GM23338 (cell line): ENCODE results near the gene PRIMPOL. TPM values are rescaled to one million over a fixed set of nuclear protein-coding genes. Genes with fewer than 3 reads are reported as not detected.

Experiments
- ATAC-seq: fragments of 200-7000 bp; cut with Tn5 transposase; 3 replicates; pipeline ENCODE4 v1.9.1; 2020
- DNase-seq: peaks from one replicate; pipeline ENCODE4 v3.0.0-alpha.2; 2015; ENCODE audit warnings: low spot score
- H2AFZ ChIP-seq: fragments of 200-600 bp; sonication (generic); 2 replicates; pipeline ENCODE4 v1.8.0; 2016; ENCODE audit warnings: antibody characterized with exemption, mild to moderate bottlenecking, moderate library complexity
- H3F3A ChIP-seq: fragments of 200-600 bp; sonication (generic); replicated peaks from 2 replicates; pipeline ENCODE4 v1.8.0; 2017; ENCODE audit warnings: antibody characterized with exemption, mixed run types, low read depth
- H3K27ac ChIP-seq: fragments of 200-600 bp; sonication (generic); 2 replicates; pipeline ENCODE4 v1.6.1; 2016; ENCODE audit warnings: low read depth
- H3K27me3 ChIP-seq: fragments of 200-600 bp; sonication (generic); 2 replicates; pipeline ENCODE4 v1.8.0; 2016; ENCODE audit warnings: mild to moderate bottlenecking, mixed run types, moderate library complexity; ENCODE audit not compliant: insufficient read depth
- H3K36me3 ChIP-seq: fragments of 200-600 bp; sonication (generic); 2 replicates; pipeline ENCODE4 v1.8.0; 2016; ENCODE audit warnings: mild to moderate bottlenecking; ENCODE audit not compliant: insufficient read depth
- H3K4me1 ChIP-seq: fragments of 200-600 bp; sonication (generic); 2 replicates; pipeline ENCODE4 v1.8.0; 2016; ENCODE audit warnings: mild to moderate bottlenecking, moderate library complexity; ENCODE audit not compliant: insufficient read depth
- H3K4me2 ChIP-seq: fragments of 200-600 bp; sonication (generic); 2 replicates; pipeline ENCODE4 v1.7.1; 2017; ENCODE audit warnings: mixed run types
- H3K4me3 ChIP-seq: fragments of 200-600 bp; sonication (generic); 2 replicates; pipeline ENCODE4 v1.6.1; 2016; ENCODE audit warnings: mixed run types
- H3K79me2 ChIP-seq: fragments of 200-600 bp; sonication (generic); replicated peaks from 2 replicates; pipeline ENCODE4 v1.8.0; 2017; ENCODE audit warnings: mild to moderate bottlenecking; ENCODE audit not compliant: insufficient read depth
- H3K9me2 ChIP-seq: fragments of 200-600 bp; sonication (generic); 2 replicates; pipeline ENCODE4 v1.8.0; 2017; ENCODE audit not compliant: insufficient read depth
- H4K20me1 ChIP-seq: fragments of 200-600 bp; sonication (generic); replicated peaks from 2 replicates; pipeline ENCODE4 v1.8.0; 2017; ENCODE audit warnings: mild to moderate bottlenecking; ENCODE audit not compliant: insufficient read depth
- H3K27ac Mint-ChIP-seq: 2 replicates; pipeline ENCODE4 v1.8.0; 2020; ENCODE audit warnings: inconsistent platforms, mild to moderate bottlenecking, moderate library complexity, mixed read lengths
- H3K27me3 Mint-ChIP-seq: 3 replicates; pipeline ENCODE4 v1.8.0; 2022; ENCODE audit warnings: low read depth, mild to moderate bottlenecking, moderate library complexity, mixed read lengths, inconsistent platforms; ENCODE audit not compliant: insufficient read depth, poor library complexity
- H3K36me3 Mint-ChIP-seq: 3 replicates; pipeline ENCODE4 v1.8.0; 2021; ENCODE audit warnings: low read depth, mild to moderate bottlenecking, inconsistent platforms, moderate library complexity, mixed read lengths
- H3K4me1 Mint-ChIP-seq: 3 replicates; pipeline ENCODE4 v1.8.0; 2020; ENCODE audit warnings: mild to moderate bottlenecking, inconsistent platforms, mixed read lengths
- H3K4me3 Mint-ChIP-seq: 3 replicates; pipeline ENCODE4 v1.8.0; 2021; ENCODE audit warnings: moderate library complexity, mild to moderate bottlenecking, inconsistent platforms, mixed read lengths
- H3K9me3 Mint-ChIP-seq: 3 replicates; pipeline ENCODE4 v1.8.0; 2020; ENCODE audit warnings: moderate library complexity, mild to moderate bottlenecking, inconsistent platforms, mixed read lengths
- CREB1 ChIP-seq: fragments of 250-450 bp; sonication (Bioruptor Pico); IDR thresholded peaks from 2 replicates; pipeline ENCODE4 v1.5.0; 2020; ENCODE audit warnings: low read depth, mild to moderate bottlenecking, moderate library complexity
- EZH2 ChIP-seq: fragments of 200-600 bp; sonication (generic); IDR thresholded peaks from one replicate; pipeline ENCODE4 v1.8.0; 2017; ENCODE audit warnings: antibody characterized with exemption, mild to moderate bottlenecking, low read depth; ENCODE audit not compliant: unreplicated experiment
- EZH2phosphoT487 ChIP-seq: fragments of 200-600 bp; sonication (generic); IDR thresholded peaks from one replicate; pipeline ENCODE4 v1.8.1; 2018; ENCODE audit warnings: antibody characterized with exemption; ENCODE audit not compliant: unreplicated experiment
- JUNB ChIP-seq: IDR thresholded peaks from one replicate; pipeline ENCODE4 v1.6.1; 2016; ENCODE audit warnings: antibody characterized with exemption; ENCODE audit not compliant: unreplicated experiment
- NANOG ChIP-seq: IDR thresholded peaks from 2 replicates; pipeline ENCODE4 v1.6.1; 2016; ENCODE audit warnings: antibody characterized with exemption, borderline replicate concordance
- POLR2AphosphoS5 ChIP-seq: IDR thresholded peaks from 2 replicates; pipeline ENCODE4 v1.6.1; 2016; ENCODE audit warnings: antibody characterized with exemption, low read depth
- STAT1 ChIP-seq: IDR thresholded peaks from one replicate; pipeline ENCODE4 v1.6.1; 2016; ENCODE audit warnings: antibody characterized with exemption; ENCODE audit not compliant: unreplicated experiment
- ZNF114 ChIP-seq: fragments of 250-450 bp; sonication (Bioruptor Pico); IDR thresholded peaks from 2 replicates; pipeline ENCODE4 v1.5.0; 2020; ENCODE audit warnings: mild to moderate bottlenecking, moderate library complexity
- ZNF331 ChIP-seq: fragments of 250-450 bp; sonication (Bioruptor Pico); IDR thresholded peaks from 2 replicates; pipeline ENCODE4 v1.5.0; 2020; ENCODE audit warnings: low read depth, mild to moderate bottlenecking, moderate library complexity
- polyA plus RNA-seq: library from polyadenylated mRNA; unstranded; fragments of >200 nt; fragmentation: Nextera tagmentation; extraction: Ambion mirVana; gene quantifications from 2 replicates; pipeline ENCODE4 v1.2.1, GENCODE V29; 2016
- total RNA-seq: library from RNA; depleted of rRNA; stranded (reverse); fragments of >200 nt; shearing (Covaris generic); gene quantifications from 2 replicates; pipeline ENCODE4 v1.2.3, GENCODE V29; 2014
- TF ChIP-seq, protein P1 (sequence below): IDR thresholded peaks from one replicate; pipeline ENCODE4 v1.6.1; 2018; ENCODE audit warnings: antibody characterized with exemption; ENCODE audit not compliant: unreplicated experiment
- TF ChIP-seq, protein P2 (sequence below): IDR thresholded peaks from 2 replicates; pipeline ENCODE4 v1.6.1; 2016; ENCODE audit warnings: antibody characterized with exemption
- TF ChIP-seq, protein P3 (sequence below): fragments of 250-450 bp; sonication (Bioruptor Pico); IDR thresholded peaks from 2 replicates; pipeline ENCODE4 v1.5.0; 2020; ENCODE audit warnings: mild to moderate bottlenecking, moderate library complexity

Gene PRIMPOL
- total and polyA plus RNA-seq, 2 experiments from 2014 or later, result 3.5 to 9.6 TPM

DNA sequence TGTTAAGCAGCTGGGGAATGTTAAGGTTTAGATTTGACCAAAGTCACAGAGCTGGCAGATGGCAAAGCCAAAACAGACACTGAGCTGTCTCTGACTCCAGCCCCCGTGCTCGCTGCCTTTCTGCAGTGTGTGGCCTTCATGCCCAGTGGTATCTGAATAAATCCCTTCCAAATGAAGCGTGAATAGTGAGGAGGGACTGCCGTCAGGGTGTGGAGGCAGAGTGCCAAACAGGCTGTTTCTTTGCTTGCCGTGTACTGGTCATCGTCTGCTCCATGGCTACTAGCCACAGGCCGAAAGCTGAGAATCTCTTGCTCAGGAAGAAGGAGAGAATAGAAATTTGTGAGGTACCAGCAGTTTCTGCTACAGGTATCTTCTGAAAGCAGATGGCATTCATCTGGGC lies 19.7 kb downstream of the PRIMPOL start:
- DNase-seq (no peak), ATAC-seq (no peak)
- Mint-ChIP-seq H3K27me3 (peaks cover 2% of the 10 kb centered on the region), H3K9me3 (no peaks in the 10 kb centered on the region), H3K4me1 (peaks cover 2% of the 10 kb centered on the region), H3K27ac (no peak overlapping the region), H3K4me3 (no peak overlapping the region), H3K36me3 (peaks cover 30% of the 10 kb centered on the region; the same call in 2 of the 3 replicates)
- H3F3A ChIP-seq, result no peaks in the 10 kb centered on the region
- no peak for TF ChIP-seq CREB1 (CRISPR knock-in tag)
- no peak for TF ChIP-seq POLR2AphosphoS5
- TF ChIP-seq ZNF331 (CRISPR knock-in tag), result no peak
- no peak for TF ChIP-seq EZH2
- TF ChIP-seq, protein P1, sequence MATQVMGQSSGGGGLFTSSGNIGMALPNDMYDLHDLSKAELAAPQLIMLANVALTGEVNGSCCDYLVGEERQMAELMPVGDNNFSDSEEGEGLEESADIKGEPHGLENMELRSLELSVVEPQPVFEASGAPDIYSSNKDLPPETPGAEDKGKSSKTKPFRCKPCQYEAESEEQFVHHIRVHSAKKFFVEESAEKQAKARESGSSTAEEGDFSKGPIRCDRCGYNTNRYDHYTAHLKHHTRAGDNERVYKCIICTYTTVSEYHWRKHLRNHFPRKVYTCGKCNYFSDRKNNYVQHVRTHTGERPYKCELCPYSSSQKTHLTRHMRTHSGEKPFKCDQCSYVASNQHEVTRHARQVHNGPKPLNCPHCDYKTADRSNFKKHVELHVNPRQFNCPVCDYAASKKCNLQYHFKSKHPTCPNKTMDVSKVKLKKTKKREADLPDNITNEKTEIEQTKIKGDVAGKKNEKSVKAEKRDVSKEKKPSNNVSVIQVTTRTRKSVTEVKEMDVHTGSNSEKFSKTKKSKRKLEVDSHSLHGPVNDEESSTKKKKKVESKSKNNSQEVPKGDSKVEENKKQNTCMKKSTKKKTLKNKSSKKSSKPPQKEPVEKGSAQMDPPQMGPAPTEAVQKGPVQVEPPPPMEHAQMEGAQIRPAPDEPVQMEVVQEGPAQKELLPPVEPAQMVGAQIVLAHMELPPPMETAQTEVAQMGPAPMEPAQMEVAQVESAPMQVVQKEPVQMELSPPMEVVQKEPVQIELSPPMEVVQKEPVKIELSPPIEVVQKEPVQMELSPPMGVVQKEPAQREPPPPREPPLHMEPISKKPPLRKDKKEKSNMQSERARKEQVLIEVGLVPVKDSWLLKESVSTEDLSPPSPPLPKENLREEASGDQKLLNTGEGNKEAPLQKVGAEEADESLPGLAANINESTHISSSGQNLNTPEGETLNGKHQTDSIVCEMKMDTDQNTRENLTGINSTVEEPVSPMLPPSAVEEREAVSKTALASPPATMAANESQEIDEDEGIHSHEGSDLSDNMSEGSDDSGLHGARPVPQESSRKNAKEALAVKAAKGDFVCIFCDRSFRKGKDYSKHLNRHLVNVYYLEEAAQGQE, result no peak
- no peak overlapping the region for H2AFZ ChIP-seq
- H3K79me2 ChIP-seq, result no peaks in the 10 kb centered on the region
- H4K20me1 ChIP-seq, result no peaks in the 10 kb centered on the region
- no peak overlapping the region for H3K27ac ChIP-seq
- no peak overlapping the region for H3K4me2 ChIP-seq
- H3K4me1 ChIP-seq, result no peaks in the 10 kb centered on the region
- no peaks in the 10 kb centered on the region for H3K9me2 ChIP-seq
- no peaks in the 10 kb centered on the region for H3K36me3 ChIP-seq
- no peaks in the 10 kb centered on the region for H3K27me3 ChIP-seq
- no peak overlapping the region for H3K4me3 ChIP-seq

DNA sequence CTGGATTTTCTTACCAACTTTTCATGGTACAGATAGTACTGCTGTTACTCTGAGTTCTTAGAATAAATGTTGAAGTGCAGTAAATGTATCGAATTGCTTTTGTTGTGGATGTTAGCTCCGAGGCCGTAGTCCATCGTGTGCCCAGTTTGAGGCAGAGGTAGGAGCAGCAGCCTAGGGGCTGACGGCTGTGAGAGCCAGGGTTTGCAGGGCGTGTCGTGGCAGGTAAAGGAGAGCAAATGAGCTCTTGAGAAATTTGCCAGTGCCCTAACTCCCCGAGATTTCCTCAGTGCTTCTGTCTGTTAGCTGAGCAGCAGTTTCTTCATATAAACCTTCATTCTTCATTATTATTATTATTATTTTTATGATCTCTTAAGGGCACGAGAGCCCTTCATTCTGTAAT lies 21.6 kb downstream of the PRIMPOL start:
- no peaks in the 10 kb centered on the region for H3K36me3 ChIP-seq
- no peak overlapping the region for H3K4me2 ChIP-seq
- H3K4me1 Mint-ChIP-seq, result no peaks in the 10 kb centered on the region; the same call in 2 of the 3 replicates
- H3K4me3 ChIP-seq, result no peak overlapping the region
- H2AFZ ChIP-seq, result no peak overlapping the region
- DNase-seq, result no peak
- H3F3A ChIP-seq, result no peaks in the 10 kb centered on the region
- H3K4me1 ChIP-seq, result no peaks in the 10 kb centered on the region
- H3K79me2 ChIP-seq, result no peaks in the 10 kb centered on the region
- no peaks in the 10 kb centered on the region for H3K9me3 Mint-ChIP-seq
- H3K27me3 Mint-ChIP-seq, result peaks cover 4% of the 10 kb centered on the region
- no peak for ATAC-seq
- no peaks in the 10 kb centered on the region for H4K20me1 ChIP-seq
- peaks cover 35% of the 10 kb centered on the region; the same call in 2 of the 3 replicates for H3K36me3 Mint-ChIP-seq
- no peak overlapping the region for H3K4me3 Mint-ChIP-seq
- no peak overlapping the region for H3K27ac ChIP-seq
- H3K9me2 ChIP-seq, result no peaks in the 10 kb centered on the region
- no peak overlapping the region for H3K27ac Mint-ChIP-seq
- H3K27me3 ChIP-seq, result no peaks in the 10 kb centered on the region
- no peak for TF ChIP-seq JUNB
- no peak for TF ChIP-seq POLR2AphosphoS5
- TF ChIP-seq ZNF331 (CRISPR knock-in tag), result no peak
- no peak for TF ChIP-seq ZNF114 (CRISPR knock-in tag)
- TF ChIP-seq, protein P2, sequence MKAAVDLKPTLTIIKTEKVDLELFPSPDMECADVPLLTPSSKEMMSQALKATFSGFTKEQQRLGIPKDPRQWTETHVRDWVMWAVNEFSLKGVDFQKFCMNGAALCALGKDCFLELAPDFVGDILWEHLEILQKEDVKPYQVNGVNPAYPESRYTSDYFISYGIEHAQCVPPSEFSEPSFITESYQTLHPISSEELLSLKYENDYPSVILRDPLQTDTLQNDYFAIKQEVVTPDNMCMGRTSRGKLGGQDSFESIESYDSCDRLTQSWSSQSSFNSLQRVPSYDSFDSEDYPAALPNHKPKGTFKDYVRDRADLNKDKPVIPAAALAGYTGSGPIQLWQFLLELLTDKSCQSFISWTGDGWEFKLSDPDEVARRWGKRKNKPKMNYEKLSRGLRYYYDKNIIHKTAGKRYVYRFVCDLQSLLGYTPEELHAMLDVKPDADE, result no peak
- TF ChIP-seq CREB1 (CRISPR knock-in tag), result no peak
- no peak for TF ChIP-seq STAT1
- TF ChIP-seq, protein P3, sequence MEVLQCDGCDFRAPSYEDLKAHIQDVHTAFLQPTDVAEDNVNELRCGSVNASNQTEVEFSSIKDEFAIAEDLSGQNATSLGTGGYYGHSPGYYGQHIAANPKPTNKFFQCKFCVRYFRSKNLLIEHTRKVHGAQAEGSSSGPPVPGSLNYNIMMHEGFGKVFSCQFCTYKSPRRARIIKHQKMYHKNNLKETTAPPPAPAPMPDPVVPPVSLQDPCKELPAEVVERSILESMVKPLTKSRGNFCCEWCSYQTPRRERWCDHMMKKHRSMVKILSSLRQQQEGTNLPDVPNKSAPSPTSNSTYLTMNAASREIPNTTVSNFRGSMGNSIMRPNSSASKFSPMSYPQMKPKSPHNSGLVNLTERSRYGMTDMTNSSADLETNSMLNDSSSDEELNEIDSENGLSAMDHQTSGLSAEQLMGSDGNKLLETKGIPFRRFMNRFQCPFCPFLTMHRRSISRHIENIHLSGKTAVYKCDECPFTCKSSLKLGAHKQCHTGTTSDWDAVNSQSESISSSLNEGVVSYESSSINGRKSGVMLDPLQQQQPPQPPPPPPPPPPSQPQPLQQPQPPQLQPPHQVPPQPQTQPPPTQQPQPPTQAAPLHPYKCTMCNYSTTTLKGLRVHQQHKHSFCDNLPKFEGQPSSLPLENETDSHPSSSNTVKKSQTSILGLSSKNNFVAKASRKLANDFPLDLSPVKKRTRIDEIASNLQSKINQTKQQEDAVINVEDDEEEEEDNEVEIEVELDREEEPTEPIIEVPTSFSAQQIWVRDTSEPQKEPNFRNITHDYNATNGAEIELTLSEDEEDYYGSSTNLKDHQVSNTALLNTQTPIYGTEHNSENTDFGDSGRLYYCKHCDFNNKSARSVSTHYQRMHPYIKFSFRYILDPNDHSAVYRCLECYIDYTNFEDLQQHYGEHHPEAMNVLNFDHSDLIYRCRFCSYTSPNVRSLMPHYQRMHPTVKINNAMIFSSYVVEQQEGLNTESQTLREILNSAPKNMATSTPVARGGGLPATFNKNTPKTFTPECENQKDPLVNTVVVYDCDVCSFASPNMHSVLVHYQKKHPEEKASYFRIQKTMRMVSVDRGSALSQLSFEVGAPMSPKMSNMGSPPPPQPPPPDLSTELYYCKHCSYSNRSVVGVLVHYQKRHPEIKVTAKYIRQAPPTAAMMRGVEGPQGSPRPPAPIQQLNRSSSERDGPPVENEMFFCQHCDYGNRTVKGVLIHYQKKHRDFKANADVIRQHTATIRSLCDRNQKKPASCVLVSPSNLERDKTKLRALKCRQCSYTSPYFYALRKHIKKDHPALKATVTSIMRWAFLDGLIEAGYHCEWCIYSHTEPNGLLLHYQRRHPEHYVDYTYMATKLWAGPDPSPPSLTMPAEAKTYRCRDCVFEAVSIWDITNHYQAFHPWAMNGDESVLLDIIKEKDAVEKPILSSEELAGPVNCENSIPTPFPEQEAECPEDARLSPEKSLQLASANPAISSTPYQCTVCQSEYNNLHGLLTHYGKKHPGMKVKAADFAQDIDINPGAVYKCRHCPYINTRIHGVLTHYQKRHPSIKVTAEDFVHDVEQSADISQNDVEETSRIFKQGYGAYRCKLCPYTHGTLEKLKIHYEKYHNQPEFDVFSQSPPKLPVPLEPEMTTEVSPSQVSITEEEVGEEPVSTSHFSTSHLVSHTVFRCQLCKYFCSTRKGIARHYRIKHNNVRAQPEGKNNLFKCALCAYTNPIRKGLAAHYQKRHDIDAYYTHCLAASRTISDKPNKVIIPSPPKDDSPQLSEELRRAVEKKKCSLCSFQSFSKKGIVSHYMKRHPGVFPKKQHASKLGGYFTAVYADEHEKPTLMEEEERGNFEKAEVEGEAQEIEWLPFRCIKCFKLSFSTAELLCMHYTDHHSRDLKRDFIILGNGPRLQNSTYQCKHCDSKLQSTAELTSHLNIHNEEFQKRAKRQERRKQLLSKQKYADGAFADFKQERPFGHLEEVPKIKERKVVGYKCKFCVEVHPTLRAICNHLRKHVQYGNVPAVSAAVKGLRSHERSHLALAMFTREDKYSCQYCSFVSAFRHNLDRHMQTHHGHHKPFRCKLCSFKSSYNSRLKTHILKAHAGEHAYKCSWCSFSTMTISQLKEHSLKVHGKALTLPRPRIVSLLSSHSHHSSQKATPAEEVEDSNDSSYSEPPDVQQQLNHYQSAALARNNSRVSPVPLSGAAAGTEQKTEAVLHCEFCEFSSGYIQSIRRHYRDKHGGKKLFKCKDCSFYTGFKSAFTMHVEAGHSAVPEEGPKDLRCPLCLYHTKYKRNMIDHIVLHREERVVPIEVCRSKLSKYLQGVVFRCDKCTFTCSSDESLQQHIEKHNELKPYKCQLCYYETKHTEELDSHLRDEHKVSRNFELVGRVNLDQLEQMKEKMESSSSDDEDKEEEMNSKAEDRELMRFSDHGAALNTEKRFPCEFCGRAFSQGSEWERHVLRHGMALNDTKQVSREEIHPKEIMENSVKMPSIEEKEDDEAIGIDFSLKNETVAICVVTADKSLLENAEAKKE, result no peak
- TF ChIP-seq EZH2phosphoT487, result no peak
- no peak for TF ChIP-seq EZH2
- TF ChIP-seq NANOG, result no peak
